ENCODE measurements around the gene CES5A. TPM values are rescaled to one million over a fixed set of nuclear protein-coding genes. Genes with fewer than 3 reads are reported as not detected.

Gene CES5A
- total RNA-seq, 2 donors from 2014 or later: not detected

- Mint-ChIP-seq H3K4me1 (ENCODE audit: low read depth) (peaks cover 7% of the 10 kb centered on the region), H3K27me3 (ENCODE audit: low read depth) (no peaks in the 10 kb centered on the region)
These were observed 30.5 kb upstream of the CES5A start for GRCh38 chr16:55905651-55906050.

GRCh38 chr16:55901566-55902217 is 26.5 kb upstream of the CES5A start:
- no peak for DNase-seq
- ATAC-seq (replicated peaks in 1 of 2): no peak
- Mint-ChIP-seq H3K36me3 (ENCODE audit: insufficient read depth in 2 of 2) (peaks cover 2 to 3% of the 10 kb centered on the region in 2 donors), H3K27ac (no peak overlapping the region), H3K27me3 (ENCODE audit: low read depth) (no peaks in the 10 kb centered on the region), H3K4me1 (ENCODE audit: low read depth) (peaks cover 16% of the 10 kb centered on the region), H3K9me3 (peaks cover 6 to 15% of the 10 kb centered on the region in 2 donors), H3K4me3 (no peak overlapping the region)

More at GRCh38 chr16:55905651-55906050, 30.5 kb upstream of the CES5A start:
- peaks cover 4 to 13% of the 10 kb centered on the region in 2 donors for H3K9me3 Mint-ChIP-seq
- no peak overlapping the region for H3K27ac Mint-ChIP-seq
- H3K36me3 Mint-ChIP-seq (ENCODE audit: insufficient read depth in 2 of 2): peaks cover 2 to 3% of the 10 kb centered on the region in 2 donors
- no peak for ATAC-seq (replicated peaks in 1 of 2)
- no peak for DNase-seq
- no peak overlapping the region for H3K4me3 Mint-ChIP-seq

GRCh38 chr16:55900616-55901393 is 25.6 kb upstream of the CES5A start:
- no peaks in the 10 kb centered on the region for H3K27me3 Mint-ChIP-seq (ENCODE audit: low read depth)
- H3K4me1 Mint-ChIP-seq (ENCODE audit: low read depth): peaks cover 16% of the 10 kb centered on the region
- peaks cover 2 to 3% of the 10 kb centered on the region in 2 donors for H3K36me3 Mint-ChIP-seq (ENCODE audit: insufficient read depth in 2 of 2)
- H3K9me3 Mint-ChIP-seq: peaks cover 7 to 16% of the 10 kb centered on the region in 2 donors
- peak in 1 of 2 donors; percentile 1 for DNase-seq
- no peak overlapping the region for H3K27ac Mint-ChIP-seq
- no peak overlapping the region for H3K4me3 Mint-ChIP-seq
- peak in 1 of 2 donors; percentile 35 for ATAC-seq (replicated peaks in 1 of 2)

- DNase-seq (no peak), ATAC-seq (replicated peaks in 1 of 2) (no peak)
- no peaks in the 10 kb centered on the region for H3K27me3 Mint-ChIP-seq (ENCODE audit: low read depth)
- H3K4me3 Mint-ChIP-seq: no peak overlapping the region
- H3K9me3 Mint-ChIP-seq: peaks cover 11 to 16% of the 10 kb centered on the region in 2 donors
- peaks cover 2 to 3% of the 10 kb centered on the region in 2 donors for H3K36me3 Mint-ChIP-seq (ENCODE audit: insufficient read depth in 2 of 2)
- peaks cover 16% of the 10 kb centered on the region for H3K4me1 Mint-ChIP-seq (ENCODE audit: low read depth)
- no peak overlapping the region for H3K27ac Mint-ChIP-seq
These were observed 24.7 kb upstream of the CES5A start for GRCh38 chr16:55899857-55900256.

GRCh38 chr16:55898592-55898991 is 23.4 kb upstream of the CES5A start:
- Mint-ChIP-seq H3K4me1 (ENCODE audit: low read depth) (peaks cover 16% of the 10 kb centered on the region), H3K36me3 (ENCODE audit: insufficient read depth in 2 of 2) (peaks cover 2 to 4% of the 10 kb centered on the region in 2 donors), H3K27me3 (ENCODE audit: low read depth) (no peaks in the 10 kb centered on the region), H3K27ac (no peak overlapping the region), H3K4me3 (no peak overlapping the region), H3K9me3 (peaks cover 10% of the 10 kb centered on the region in 2 donors)
- ATAC-seq (replicated peaks in 1 of 2) (no peak), DNase-seq (no peak)

GRCh38 chr16:55892821-55893220 is 17.6 kb upstream of the CES5A start:
- H3K4me1 Mint-ChIP-seq (ENCODE audit: low read depth): no peaks in the 10 kb centered on the region
- H3K27ac Mint-ChIP-seq: no peak overlapping the region
- ATAC-seq (replicated peaks in 1 of 2) (no peak), DNase-seq (no peak)
- H3K4me3 Mint-ChIP-seq: no peak overlapping the region
- H3K9me3 Mint-ChIP-seq: peaks cover 11 to 12% of the 10 kb centered on the region in 2 donors
- peaks cover 4% of the 10 kb centered on the region in 2 donors for H3K36me3 Mint-ChIP-seq (ENCODE audit: insufficient read depth in 2 of 2)
- H3K27me3 Mint-ChIP-seq (ENCODE audit: low read depth): no peaks in the 10 kb centered on the region

GRCh38 chr16:55889518-55889917 is 14.3 kb upstream of the CES5A start:
- no peak for DNase-seq
- Mint-ChIP-seq H3K9me3 (peaks cover 6% of the 10 kb centered on the region in 2 donors), H3K4me1 (ENCODE audit: low read depth) (no peaks in the 10 kb centered on the region), H3K4me3 (no peak overlapping the region), H3K27ac (no peak overlapping the region), H3K27me3 (ENCODE audit: low read depth) (no peaks in the 10 kb centered on the region), H3K36me3 (ENCODE audit: insufficient read depth in 2 of 2) (peaks cover 4% of the 10 kb centered on the region in 2 donors)
- ATAC-seq (replicated peaks in 1 of 2): no peak

GRCh38 chr16:55888546-55888945 is 13.4 kb upstream of the CES5A start:
- peaks cover 6% of the 10 kb centered on the region in 2 donors for H3K9me3 Mint-ChIP-seq
- ATAC-seq (replicated peaks in 1 of 2) (no peak), DNase-seq (no peak)
- no peak overlapping the region for H3K4me3 Mint-ChIP-seq
- H3K4me1 Mint-ChIP-seq (ENCODE audit: low read depth): no peaks in the 10 kb centered on the region
- no peak overlapping the region for H3K27ac Mint-ChIP-seq
- peaks cover 3 to 4% of the 10 kb centered on the region in 2 donors for H3K36me3 Mint-ChIP-seq (ENCODE audit: insufficient read depth in 2 of 2)
- no peaks in the 10 kb centered on the region for H3K27me3 Mint-ChIP-seq (ENCODE audit: low read depth)

- H3K9me3 Mint-ChIP-seq: peaks cover 3% of the 10 kb centered on the region in 2 donors
- H3K4me1 Mint-ChIP-seq (ENCODE audit: low read depth): no peaks in the 10 kb centered on the region
- no peak overlapping the region for H3K4me3 Mint-ChIP-seq
- no peaks in the 10 kb centered on the region for H3K36me3 Mint-ChIP-seq (ENCODE audit: insufficient read depth in 2 of 2)
- no peak overlapping the region for H3K27ac Mint-ChIP-seq
- ATAC-seq (replicated peaks in 1 of 2) (no peak), DNase-seq (no peak)
- H3K27me3 Mint-ChIP-seq (ENCODE audit: low read depth): peaks cover 15% of the 10 kb centered on the region
These were observed 1.7 kb upstream of the CES5A start for GRCh38 chr16:55876854-55877253.

GRCh38 chr16:55873122-55873521 is 2.1 kb downstream of the CES5A start:
- H3K27ac Mint-ChIP-seq: no peak overlapping the region
- no peak overlapping the region for H3K4me3 Mint-ChIP-seq
- DNase-seq: no peak
- ATAC-seq (replicated peaks in 1 of 2): no peak
- no peaks in the 10 kb centered on the region for H3K9me3 Mint-ChIP-seq
- H3K36me3 Mint-ChIP-seq (ENCODE audit: insufficient read depth in 2 of 2): no peaks in the 10 kb centered on the region
- H3K27me3 Mint-ChIP-seq (ENCODE audit: low read depth): peaks cover 21% of the 10 kb centered on the region
- H3K4me1 Mint-ChIP-seq (ENCODE audit: low read depth): no peaks in the 10 kb centered on the region

- H3K4me3 Mint-ChIP-seq: no peak overlapping the region
- no peaks in the 10 kb centered on the region for H3K9me3 Mint-ChIP-seq
- ATAC-seq (replicated peaks in 1 of 2) (no peak), DNase-seq (no peak)
- no peak overlapping the region for H3K27ac Mint-ChIP-seq
- H3K27me3 Mint-ChIP-seq (ENCODE audit: low read depth): peaks cover 27% of the 10 kb centered on the region
- no peaks in the 10 kb centered on the region for H3K4me1 Mint-ChIP-seq (ENCODE audit: low read depth)
- no peaks in the 10 kb centered on the region for H3K36me3 Mint-ChIP-seq (ENCODE audit: insufficient read depth in 2 of 2)
These were observed 3.0 kb downstream of the CES5A start for GRCh38 chr16:55872130-55872529.

GRCh38 chr16:55871411-55872038 is 3.6 kb downstream of the CES5A start:
- H3K4me1 Mint-ChIP-seq (ENCODE audit: low read depth): no peaks in the 10 kb centered on the region
- no peak overlapping the region for H3K27ac Mint-ChIP-seq
- ATAC-seq (replicated peaks in 1 of 2) (no peak), DNase-seq (no peak)
- peaks cover 25% of the 10 kb centered on the region for H3K27me3 Mint-ChIP-seq (ENCODE audit: low read depth)
- H3K9me3 Mint-ChIP-seq: no peaks in the 10 kb centered on the region
- no peaks in the 10 kb centered on the region for H3K36me3 Mint-ChIP-seq (ENCODE audit: insufficient read depth in 2 of 2)
- no peak overlapping the region for H3K4me3 Mint-ChIP-seq

- H3K27me3 Mint-ChIP-seq (ENCODE audit: low read depth): peaks cover 22% of the 10 kb centered on the region
- H3K27ac Mint-ChIP-seq: no peak overlapping the region
These were observed 6.2 kb downstream of the CES5A start for GRCh38 chr16:55868980-55869379.

More at GRCh38 chr16:55868980-55869379, 6.2 kb downstream of the CES5A start:
- H3K4me3 Mint-ChIP-seq: no peak overlapping the region
- H3K36me3 Mint-ChIP-seq (ENCODE audit: insufficient read depth in 2 of 2): no peaks in the 10 kb centered on the region
- ATAC-seq (replicated peaks in 1 of 2) (no peak), DNase-seq (no peak)
- H3K4me1 Mint-ChIP-seq (ENCODE audit: low read depth): no peaks in the 10 kb centered on the region
- H3K9me3 Mint-ChIP-seq: no peaks in the 10 kb centered on the region
